GM21825 (cell line): ENCODE measurements around the gene MRPL1.
"Not testable (repeated sequence)": the region's sequence is repeated elsewhere in the genome, so short reads cannot be mapped to it uniquely, and the experiment has no call there.

Source experiments
- ATAC-seq: cut with Tn5 transposase; IDR thresholded peaks from one replicate; pipeline ENCODE4 v1.9.1; 2021; ENCODE audit warnings: mild to moderate bottlenecking, moderate library complexity; ENCODE audit not compliant: unreplicated experiment

The MRPL1 gene

DNA sequence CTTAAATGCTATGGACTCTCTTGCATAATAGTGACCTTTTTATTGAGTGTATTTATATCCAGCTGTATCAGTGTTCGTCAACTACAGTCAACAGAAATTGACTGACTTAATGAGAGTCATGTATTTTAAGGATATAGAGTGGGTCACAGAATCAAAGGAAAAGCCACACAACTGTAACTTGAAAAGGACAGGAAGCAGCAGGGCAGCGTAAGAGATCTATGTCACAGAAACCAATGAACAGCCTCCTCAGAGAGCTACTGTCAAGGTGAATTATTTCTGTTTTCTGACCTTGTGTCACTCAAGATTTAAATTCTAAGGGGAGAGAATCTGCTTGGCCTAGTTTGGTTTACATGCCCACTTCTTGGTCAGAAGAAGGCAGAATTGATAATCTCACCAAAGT is 100.4 kb downstream of the MRPL1 start:
- ATAC-seq = no peak

DNA sequence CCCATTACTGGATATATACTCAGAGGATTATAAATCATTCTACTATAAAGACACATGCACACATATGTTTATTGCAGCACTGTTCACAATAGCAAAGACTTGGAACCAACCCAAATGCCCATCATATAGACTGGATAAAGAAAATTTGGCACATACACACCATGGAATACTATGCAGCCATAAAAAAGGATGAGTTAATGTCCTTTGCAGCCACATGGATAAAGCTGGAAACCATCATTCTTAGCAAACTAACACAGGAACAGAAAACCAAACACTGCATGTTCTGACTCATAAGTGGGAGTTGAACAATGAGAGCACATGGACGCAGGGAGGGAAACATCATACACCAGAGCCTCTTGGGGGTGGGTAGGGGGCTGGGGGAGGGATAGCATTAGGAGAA is 111.0 kb downstream of the MRPL1 start:
- not testable (repeated sequence) for ATAC-seq

DNA sequence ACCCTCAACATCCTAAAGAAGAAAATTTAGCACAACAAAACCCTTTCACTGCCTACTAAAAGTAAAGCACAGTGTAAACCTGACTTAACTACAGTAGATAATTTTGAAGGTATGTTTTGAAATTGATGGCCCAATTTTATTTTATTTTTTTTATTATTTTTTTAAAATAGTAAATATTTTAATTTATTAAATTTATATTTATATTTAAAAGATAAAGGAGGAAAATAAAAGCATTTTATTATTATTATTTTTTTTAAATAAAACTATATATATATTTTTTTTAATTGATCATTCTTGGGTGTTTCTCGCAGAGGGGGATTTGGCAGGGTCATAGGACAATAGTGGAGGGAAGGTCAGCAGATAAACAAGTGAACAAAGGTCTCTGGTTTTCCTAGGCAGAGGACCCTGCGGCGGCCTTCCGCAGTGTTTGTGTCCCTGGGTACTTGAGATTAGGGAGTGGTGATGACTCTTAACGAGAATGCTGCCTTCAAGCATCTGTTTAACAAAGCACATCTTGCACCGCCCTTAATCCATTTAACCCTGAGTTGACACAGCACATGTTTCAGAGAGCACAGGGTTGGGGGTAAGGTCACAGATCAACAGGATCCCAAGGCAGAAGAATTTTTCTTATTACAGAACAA is 120.4 kb downstream of the MRPL1 start:
- not testable (repeated sequence) for ATAC-seq

DNA sequence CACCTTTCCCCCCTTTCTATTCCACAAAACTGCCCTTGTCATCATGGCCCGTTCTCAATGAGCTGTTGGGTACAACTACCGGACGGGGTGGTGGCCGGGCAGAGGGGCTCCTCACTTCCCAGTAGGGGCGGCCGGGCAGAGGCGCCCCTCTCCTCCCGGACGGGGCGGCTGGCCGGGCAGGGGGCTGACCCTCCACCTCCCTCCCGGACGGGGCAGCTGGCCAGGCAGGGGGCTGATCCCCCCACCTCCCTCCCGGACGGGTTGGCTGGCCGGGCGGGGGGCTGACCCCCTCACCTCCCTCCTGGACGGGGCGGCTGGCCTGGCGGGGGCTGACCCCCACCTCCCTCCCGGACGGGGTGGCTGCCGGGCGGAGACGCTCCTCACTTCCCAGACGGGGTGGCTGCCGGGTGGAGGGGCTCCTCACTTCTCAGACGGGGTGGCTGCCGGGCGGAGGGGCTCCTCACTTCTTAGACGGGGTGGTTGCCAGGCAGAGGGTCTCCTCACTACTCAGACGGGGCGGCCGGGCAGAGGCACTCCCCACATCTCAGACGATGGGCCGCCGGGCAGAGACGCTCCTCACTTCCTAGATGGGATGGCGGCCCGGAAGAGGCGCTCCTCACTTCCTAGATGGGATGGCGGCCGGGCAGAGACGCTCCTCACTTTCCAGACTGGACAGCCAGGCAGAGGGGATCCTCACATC is 121.1 kb downstream of the MRPL1 start:
- ATAC-seq = not testable (repeated sequence)

DNA sequence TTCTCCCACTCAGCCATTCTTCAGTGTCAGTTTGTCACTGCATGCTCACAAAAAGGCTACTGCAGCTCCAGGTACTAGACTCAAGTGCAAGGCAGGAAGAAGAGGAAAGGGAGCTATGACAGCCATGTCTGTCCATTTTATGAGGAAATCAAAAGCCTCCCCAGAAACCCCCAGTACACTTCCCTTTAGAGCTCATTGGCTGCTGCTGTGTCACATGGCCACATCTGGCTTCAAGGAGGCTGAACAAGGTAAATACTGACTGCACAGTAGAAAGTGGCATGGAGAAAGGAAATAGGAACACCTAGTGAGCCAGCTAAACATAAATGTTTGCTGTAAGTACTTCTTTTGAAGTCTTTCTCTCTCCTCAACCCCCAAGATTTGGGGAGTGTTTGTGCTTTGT is 127.3 kb downstream of the MRPL1 start:
- ATAC-seq = no peak

DNA sequence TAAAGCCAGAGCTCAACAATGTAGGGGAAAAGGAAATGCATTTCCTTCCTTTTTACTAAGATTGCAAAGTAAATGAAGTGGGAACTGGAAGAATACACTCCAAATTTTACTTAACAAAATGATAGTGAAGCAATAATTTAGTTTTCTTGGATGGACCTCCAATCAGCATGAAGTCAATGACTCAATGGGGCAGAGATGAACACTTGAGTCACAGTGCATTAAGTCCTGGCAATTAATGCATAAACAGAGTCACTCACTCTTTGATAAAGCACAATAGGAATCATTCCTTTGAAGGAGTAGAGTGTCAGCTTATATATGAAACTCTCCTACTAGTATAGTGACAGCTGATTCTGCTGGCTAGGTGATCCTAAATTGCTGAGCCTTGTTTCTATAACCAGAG is 127.8 kb downstream of the MRPL1 start:
- no peak for ATAC-seq

DNA sequence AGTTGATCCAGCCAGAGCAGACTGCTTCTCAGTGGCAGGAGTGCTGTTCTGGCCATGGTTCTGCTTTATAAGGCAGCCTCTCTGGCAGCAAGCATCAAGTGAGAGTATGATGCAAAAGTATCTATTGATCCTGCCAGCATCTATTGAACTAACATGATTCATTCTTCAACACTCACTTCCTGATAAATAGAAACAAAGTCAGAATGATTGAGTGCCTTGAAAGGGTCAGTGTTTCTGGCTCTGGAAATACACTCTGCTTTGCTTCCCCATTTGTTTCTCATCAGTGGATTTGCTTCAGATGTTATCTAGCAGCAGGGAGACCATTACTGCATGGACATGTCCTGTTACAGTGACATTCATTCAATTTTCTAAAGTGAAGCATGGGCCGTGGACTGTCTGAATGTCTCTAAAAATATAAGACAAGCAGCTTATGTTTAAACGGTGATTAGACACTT is 128.3 kb downstream of the MRPL1 start:
- ATAC-seq = no peak

DNA sequence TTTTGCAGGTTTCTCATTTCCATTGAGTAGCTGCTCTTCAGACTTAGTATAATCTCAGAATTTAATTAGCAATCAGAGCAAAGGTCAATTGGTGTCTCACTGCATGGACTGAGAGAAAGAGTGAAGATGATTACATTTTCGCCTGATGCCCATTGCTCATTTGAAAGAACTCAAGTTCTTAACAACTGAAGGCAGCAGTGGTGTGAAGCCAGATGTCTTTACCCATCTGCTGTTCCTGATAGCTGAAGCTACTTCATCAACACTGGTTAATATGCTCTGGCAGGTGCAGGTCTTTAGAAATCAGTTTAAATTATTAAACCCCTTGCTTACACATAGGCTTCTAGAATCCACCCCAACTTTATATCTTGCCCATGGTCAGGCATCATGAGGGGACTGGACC is 130.0 kb downstream of the MRPL1 start:
- no peak for ATAC-seq

DNA sequence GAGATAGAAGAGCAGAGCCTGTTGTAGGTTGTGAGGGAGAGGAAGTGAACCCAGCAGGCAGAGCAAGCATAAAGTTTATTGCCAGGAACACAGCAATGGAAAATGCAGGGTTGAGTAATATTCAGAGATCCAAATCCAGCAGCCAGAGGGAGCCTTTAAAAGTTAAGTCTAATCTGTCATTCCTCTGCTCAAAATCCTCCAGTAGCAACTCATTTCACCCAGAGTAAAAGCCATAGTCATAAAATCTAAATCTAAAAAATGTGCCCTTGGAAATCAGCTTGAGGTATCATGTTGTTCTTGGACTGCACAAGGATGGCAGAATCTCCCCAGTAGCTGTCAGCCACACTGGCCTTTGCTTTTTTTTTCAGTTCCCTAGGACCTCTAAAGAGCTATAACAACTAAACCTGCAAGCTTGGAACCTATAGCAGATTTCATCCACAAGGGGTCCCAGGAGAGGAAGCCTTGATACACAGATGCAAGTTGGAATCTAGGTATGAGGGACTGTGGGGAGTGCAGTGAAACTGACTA is 131.6 kb downstream of the MRPL1 start:
- no peak for ATAC-seq

DNA sequence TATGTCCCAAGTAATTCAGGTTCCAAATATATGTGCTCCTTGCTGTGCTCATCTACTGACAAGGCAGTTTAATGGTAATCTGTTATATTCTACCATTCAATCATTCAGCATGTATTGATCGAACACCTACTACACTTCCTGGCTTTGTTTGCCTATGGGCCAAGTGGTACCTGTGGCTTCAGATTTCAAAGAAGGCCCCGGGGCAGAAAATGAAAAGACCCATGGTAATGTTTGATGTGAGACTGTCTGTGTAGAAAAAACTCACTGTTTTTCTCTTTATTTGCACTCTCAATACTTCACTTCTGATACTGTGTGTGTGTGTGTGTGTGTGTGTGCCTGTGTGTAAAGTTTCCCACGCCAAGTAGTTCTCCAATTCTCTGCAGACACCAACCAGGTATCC is 133.4 kb downstream of the MRPL1 start:
- ATAC-seq = no peak

DNA sequence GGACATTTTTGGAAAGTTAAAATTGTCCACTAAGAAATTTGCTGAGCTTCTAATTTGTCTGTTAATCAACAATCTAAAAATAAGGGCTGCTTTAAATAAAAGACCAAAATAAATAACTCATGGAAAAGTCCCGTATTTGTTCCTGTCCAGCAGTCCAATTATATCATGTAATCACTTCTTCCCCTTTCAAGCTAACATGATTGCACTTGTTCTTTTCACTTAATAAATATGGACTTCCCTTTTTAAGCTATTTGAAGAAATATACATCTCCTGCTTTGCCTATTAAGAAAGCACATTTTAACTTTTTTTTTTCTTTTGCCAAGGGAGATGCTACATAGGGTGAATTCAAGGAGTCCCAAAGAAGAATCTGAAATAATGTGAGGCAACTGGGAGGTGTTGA is 138.9 kb downstream of the MRPL1 start:
- no peak for ATAC-seq

DNA sequence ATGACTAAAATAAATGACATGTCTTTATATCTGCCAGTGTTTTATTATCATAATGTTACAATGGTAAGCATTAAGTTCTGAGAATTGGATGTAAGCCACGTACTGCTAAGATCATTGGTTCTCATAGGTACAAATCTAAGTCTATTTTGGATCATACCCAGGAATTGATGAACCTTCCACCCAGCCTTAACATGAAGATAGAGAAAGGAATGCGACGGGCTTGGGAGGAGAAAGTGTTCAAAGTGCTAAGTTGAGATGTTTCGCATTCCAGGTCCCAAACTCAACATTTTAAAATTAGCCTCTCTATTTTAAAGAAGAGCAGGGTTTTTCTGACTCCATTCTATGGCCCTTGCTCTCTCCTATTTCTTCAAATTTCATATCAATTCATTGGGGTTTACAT is 139.6 kb downstream of the MRPL1 start:
- ATAC-seq = no peak
